Medulla oblongata (tissue), 1 donor: Measurements from ENCODE around the gene ZNF300.
A peak's percentile ranks its signal among the peaks of the same experiment; 100 is the strongest.
"Not testable (repeated sequence)": the region's sequence is repeated elsewhere in the genome, so short reads cannot be mapped to it uniquely, and the experiment has no call there.

ENCODE experiments used
- DNase-seq: peaks from one replicate; pipeline ENCODE4 v3.0.0-alpha.2; 2015; ENCODE audit errors: extremely low spot score

ZNF300 gene

GRCh38 chr5:150904479-150905311 is at the start of gene ZNF300:
Gene ZNF300, minus strand, starts transcription at chr5:150904980. Its CDS starts 1,825 bp downstream, at chr5:150903155.
- peak; percentile 90 for DNase-seq

- DNase-seq: no peak
Observed at GRCh38 chr5:150948539-150948938, 43.8 kb upstream of the ZNF300 start.

GRCh38 chr5:150946351-150946905 is 41.6 kb upstream of the ZNF300 start:
- DNase-seq: peak; percentile 87

- peak; percentile 17 for DNase-seq
Observed at GRCh38 chr5:150945947-150946346, 41.2 kb upstream of the ZNF300 start.

GRCh38 chr5:150945486-150945885 is 40.7 kb upstream of the ZNF300 start:
- no peak for DNase-seq

GRCh38 chr5:150931368-150931965 is 26.7 kb upstream of the ZNF300 start:
- no peak for DNase-seq

- no peak for DNase-seq
Observed at GRCh38 chr5:150918613-150919012, 13.8 kb upstream of the ZNF300 start.

GRCh38 chr5:150912312-150912814 is 7.6 kb upstream of the ZNF300 start:
- DNase-seq: no peak

- DNase-seq: no peak
Observed at GRCh38 chr5:150905312-150905683, 518 bp upstream of the ZNF300 start.

GRCh38 chr5:150901446-150901845 is 3.3 kb downstream of the ZNF300 start:
- no peak for DNase-seq

GRCh38 chr5:150895431-150896428 is 9.1 kb downstream of the ZNF300 start:
- no peak for DNase-seq

- no peak for DNase-seq
Observed at GRCh38 chr5:150879358-150879757, 25.4 kb downstream of the ZNF300 start.

- DNase-seq: no peak
Observed at GRCh38 chr5:150862070-150862469, 42.7 kb downstream of the ZNF300 start.

GRCh38 chr5:150860246-150860821 is 44.4 kb downstream of the ZNF300 start:
- no peak for DNase-seq

- not testable (repeated sequence) for DNase-seq
Observed at GRCh38 chr5:150856700-150857099, 48.1 kb downstream of the ZNF300 start.

- peak; percentile 19 for DNase-seq
Observed at GRCh38 chr5:150853561-150853960, 51.2 kb downstream of the ZNF300 start.

GRCh38 chr5:150851039-150851438 is 53.7 kb downstream of the ZNF300 start:
- DNase-seq: no peak

GRCh38 chr5:150848271-150848670 is 56.5 kb downstream of the ZNF300 start:
- no peak for DNase-seq

- no peak for DNase-seq
Observed at GRCh38 chr5:150847334-150847695, 57.5 kb downstream of the ZNF300 start.

- peak; percentile 86 for DNase-seq
Observed at GRCh38 chr5:150846654-150847333, 58.0 kb downstream of the ZNF300 start.

GRCh38 chr5:150846308-150846653 is 58.5 kb downstream of the ZNF300 start, which contains the start of gene IRGM:
Gene IRGM, plus strand, starts transcription at chr5:150846521. Its CDS starts 1,603 bp downstream, at chr5:150848124.
- not testable (repeated sequence) for DNase-seq
